Sigmoid colon (tissue), 7 donors: ENCODE data around the gene LPP. TPM values are rescaled to one million over a fixed set of nuclear protein-coding genes. Genes with fewer than 3 reads are reported as not detected.
A peak's percentile ranks its signal among the peaks of the same experiment; 100 is the strongest.

Source experiments
- DNase-seq: peaks from one replicate; pipeline ENCODE4 v3.0.0-alpha.2; 2019
- H3K27ac ChIP-seq, 4 donors: fragments of 200-600 bp; sonication (generic); one replicate each; pipeline ENCODE4 v1.5.1; 2016 to 2019; ENCODE audit warnings: mild to moderate bottlenecking in 1 of 4
- H3K27me3 ChIP-seq, 3 donors: fragments of 200-600 bp; sonication (generic); one replicate each; pipeline ENCODE4 v1.5.1; 2019; ENCODE audit warnings: mild to moderate bottlenecking in 1 of 3
- H3K36me3 ChIP-seq, 4 donors: fragments of 200-600 bp; sonication (generic); one replicate each; pipeline ENCODE4 v1.5.1; 2016 to 2019
- H3K4me1 ChIP-seq, 4 donors: fragments of 200-600 bp; sonication (generic); one replicate each; pipeline ENCODE4 v1.5.1; 2017 to 2019
- H3K4me3 ChIP-seq, 4 donors: fragments of 200-600 bp; sonication (generic); one replicate each; pipeline ENCODE4 v1.5.1; 2017 to 2019; ENCODE audit warnings: mild to moderate bottlenecking in 2 of 4, moderate library complexity in 1 of 4
- H3K9me3 ChIP-seq, 4 donors: fragments of 200-600 bp in 3 of 4; sonication (generic) in 3 of 4; one replicate each; pipeline versions ENCODE4 v1.5.1 to v1.6.1; 2013 to 2019
- CTCF ChIP-seq, 4 experiments: fragments of 450-650 bp in 3 of 4; fragments of 200-600 bp in 1 of 4; IDR thresholded peaks; one replicate each; pipeline ENCODE4 v1.5.1; 2016 to 2019; ENCODE audit warnings: antibody characterized with exemption in 4 of 4, mild to moderate bottlenecking in 3 of 4, moderate library complexity in 2 of 4
- EP300 ChIP-seq, 4 donors: sonication (generic); formaldehyde crosslinking; IDR thresholded peaks; one replicate each; pipeline ENCODE4 v1.6.1; 2017; ENCODE audit warnings: antibody characterized with exemption in 4 of 4
- POLR2A ChIP-seq, 2 donors: fragments of 450-650 bp; IDR thresholded peaks; one replicate each; pipeline ENCODE4 v1.6.1; 2016; ENCODE audit warnings: antibody characterized with exemption in 2 of 2, mild to moderate bottlenecking in 2 of 2, moderate library complexity in 2 of 2
- POLR2AphosphoS5 ChIP-seq, 4 donors: sonication (generic); formaldehyde crosslinking; IDR thresholded peaks; one replicate each; pipeline ENCODE4 v1.6.1; 2017; ENCODE audit warnings: antibody characterized with exemption in 4 of 4
- WGBS, 2 donors: extraction: QIAGEN DNeasy Blood & Tissue Kit; methylation state at CpG; one replicate each; pipeline ENCODE4 v1.1.7; 2013; 5-methylcytosine and 5-hydroxymethylcytosine counted together
- intact Hi-C: fragments of 100-400 bp; cut with DNase I; formaldehyde crosslinking; loops from one replicate; pipeline ENCODE4 v1.15.1; 2023
- polyA plus RNA-seq, 3 donors: library from polyadenylated mRNA; stranded (reverse); fragments of 200-250 nt; gene quantifications; one replicate each; pipeline ENCODE4 v1.2.3, GENCODE V29; 2013
- total RNA-seq, 4 donors: library from RNA; depleted of rRNA; stranded (reverse); fragments of >200 nt; gene quantifications; one replicate each; pipeline ENCODE4 v1.1.0, GENCODE V29; 2016
- donor health status: healthy with polysubstance abuse.
- donor health status: Bipolar disorder and iron deficiency.
- donor health status: healthy.

Gene LPP
- total and polyA plus RNA-seq, 7 donors, result 5.3 to 1,773 (median 824) TPM

GRCh38 chr3:188761964-188762363 is 608.0 kb downstream of the LPP start:
- no peak for TF ChIP-seq EP300 (IDR thresholded peaks at IDR 0.05)
- no peak for TF ChIP-seq CTCF (IDR thresholded peaks at IDR 0.05)
- no peak for TF ChIP-seq POLR2AphosphoS5 (IDR thresholded peaks at IDR 0.05)
- no peak for TF ChIP-seq POLR2A (IDR thresholded peaks at IDR 0.05)
- intact Hi-C loops, result loop anchor here (10.0 kb wide), 1 partner anchor 367 kb away; no protein-coding TSS in a partner anchor
- Histone ChIP-seq H3K4me1 (peaks cover 0 to 70% (median 47%) of the 10 kb centered on the region in 4 donors), H3K9me3 (no peaks in the 10 kb centered on the region), H3K36me3 (peaks cover 0 to 6% (median 0%) of the 10 kb centered on the region in 4 donors), H3K27ac (peak overlapping the region in 3 of 4 donors; percentile 22 to 51 (median 32)), H3K4me3 (no peak overlapping the region), H3K27me3 (no peaks in the 10 kb centered on the region)
- DNase-seq, result no peak
- 94 to 96% methylated on average over 3 of the region's 3 CpGs for WGBS, 2 donors

- peak overlapping the region; percentile 44 to 71 (median 60) for H3K27ac ChIP-seq
- H3K4me1 ChIP-seq, result peaks cover 0 to 73% (median 49%) of the 10 kb centered on the region in 4 donors
- H3K27me3 ChIP-seq, result no peaks in the 10 kb centered on the region
- WGBS, 2 donors, result 96% methylated on average over 1 of the region's 1 CpG
- TF ChIP-seq POLR2A (IDR thresholded peaks at IDR 0.05) (no peak), EP300 (IDR thresholded peaks at IDR 0.05) (peak in 1 of 4 donors; percentile 8), POLR2AphosphoS5 (IDR thresholded peaks at IDR 0.05) (peak; percentile 55 to 77 (median 68))
- H3K9me3 ChIP-seq, result no peaks in the 10 kb centered on the region
- no peak overlapping the region for H3K4me3 ChIP-seq
- DNase-seq, result no peak
- intact Hi-C loops, result loop anchor here (10.0 kb wide), 1 partner anchor 370 kb away; no protein-coding TSS in a partner anchor
- H3K36me3 ChIP-seq, result peaks cover 0 to 6% (median 0%) of the 10 kb centered on the region in 4 donors
Observed at GRCh38 chr3:188764609-188765008, 610.7 kb downstream of the LPP start.

GRCh38 chr3:188769831-188770230 is 615.9 kb downstream of the LPP start:
- H3K27ac ChIP-seq, result peak overlapping the region in 1 of 4 donors; percentile 21
- WGBS, 2 donors, result 87 to 95% methylated on average over 3 of the region's 3 CpGs
- no peaks in the 10 kb centered on the region for H3K9me3 ChIP-seq
- no peak for DNase-seq
- intact Hi-C loops, result loop anchor here (10.0 kb wide), 1 partner anchor 375 kb away; no protein-coding TSS in a partner anchor
- H3K36me3 ChIP-seq, result no peaks in the 10 kb centered on the region
- no peaks in the 10 kb centered on the region for H3K27me3 ChIP-seq
- no peak overlapping the region for H3K4me3 ChIP-seq
- H3K4me1 ChIP-seq, result peaks cover 0 to 57% (median 45%) of the 10 kb centered on the region in 4 donors
- no peak for TF ChIP-seq POLR2AphosphoS5 (IDR thresholded peaks at IDR 0.05)
- no peak for TF ChIP-seq CTCF (IDR thresholded peaks at IDR 0.05)
- TF ChIP-seq POLR2A (IDR thresholded peaks at IDR 0.05), result no peak
- no peak for TF ChIP-seq EP300 (IDR thresholded peaks at IDR 0.05)

- DNase-seq, result no peak
- H3K27me3 ChIP-seq, result no peaks in the 10 kb centered on the region
- no peaks in the 10 kb centered on the region for H3K9me3 ChIP-seq
- H3K36me3 ChIP-seq, result no peaks in the 10 kb centered on the region
- peak overlapping the region in 2 of 4 donors; percentile 25 to 26 for H3K27ac ChIP-seq
- peaks cover 0 to 67% (median 51%) of the 10 kb centered on the region in 4 donors for H3K4me1 ChIP-seq
- WGBS, 2 donors, result 19 to 52% methylated on average over 3 of the region's 3 CpGs
- no peak overlapping the region for H3K4me3 ChIP-seq
- TF ChIP-seq POLR2AphosphoS5 (IDR thresholded peaks at IDR 0.05) (peak in 1 of 4 donors; percentile 7), CTCF (IDR thresholded peaks at IDR 0.05) (no peak)
- intact Hi-C loops, result no loop called here
Observed at GRCh38 chr3:188772886-188773285, 618.9 kb downstream of the LPP start.

GRCh38 chr3:188775412-188775811 is 621.5 kb downstream of the LPP start:
- Histone ChIP-seq H3K27ac (no peak overlapping the region), H3K9me3 (no peaks in the 10 kb centered on the region), H3K4me3 (no peak overlapping the region), H3K36me3 (no peaks in the 10 kb centered on the region), H3K27me3 (no peaks in the 10 kb centered on the region), H3K4me1 (peaks cover 0 to 84% (median 63%) of the 10 kb centered on the region in 4 donors)
- no peak for DNase-seq
- TF ChIP-seq POLR2A (IDR thresholded peaks at IDR 0.05) (no peak), EP300 (IDR thresholded peaks at IDR 0.05) (no peak), POLR2AphosphoS5 (IDR thresholded peaks at IDR 0.05) (no peak), CTCF (IDR thresholded peaks at IDR 0.05) (no peak)
- 89 to 92% methylated on average over 3 of the region's 3 CpGs for WGBS, 2 donors
- intact Hi-C loops, result loop anchor here (5.0 kb wide), 1 partner anchor 172 kb away; no protein-coding TSS in a partner anchor
